GM12878 (cell line): ENCODE results near the gene SRC. TPM values are rescaled to one million over a fixed set of nuclear protein-coding genes. Genes with fewer than 3 reads are reported as not detected.

Experiments
- ATAC-seq: fragments of 200-7000 bp; cut with Tn5 transposase; 3 replicates; pipeline ENCODE4 v1.9.1; 2020; ENCODE audit warnings: mild to moderate bottlenecking, moderate library complexity
- BruUV-seq: library from RNA; stranded (reverse); fragments of 400-500 nt; replicated peaks from 2 replicates; lab custom pipeline; 2021; lab: Mats Ljungman, UMichigan
- CTCF ChIA-PET: fragments of 300-600 bp; sonication (Branson Sonifier 250); formaldehyde crosslinking; extraction: SDS; loops from one replicate; lab custom pipeline; 2021; ENCODE audit warnings: inconsistent platforms; lab: Yijun Ruan, JAX
- POLR2A ChIA-PET: fragments of 350-600 bp; formaldehyde crosslinking; extraction: SDS; loops from one replicate; lab custom pipeline; 2021; ENCODE audit warnings: inconsistent platforms; lab: Charles Lee
- RAD21 ChIA-PET: fragments of 300-600 bp; sonication (Branson Sonifier 250); formaldehyde crosslinking; loops from one replicate; lab custom pipeline; 2023; ENCODE audit warnings: antibody characterized with exemption; ENCODE audit not compliant: unreplicated experiment; lab: Charles Lee
- SMC1A ChIA-PET: fragments of 300-600 bp; sonication (Branson Sonifier 250); formaldehyde crosslinking; loops from one replicate; lab custom pipeline; 2023; ENCODE audit not compliant: unreplicated experiment, uncharacterized antibody; lab: Charles Lee
- DNase-seq: peaks from one replicate; pipeline ENCODE4 v3.0.0-alpha.2; 2011; ENCODE audit warnings: low read depth, low spot score
- FAIRE-seq: peaks from 3 replicates; lab custom pipeline; 2011; peaks lifted over from hg19 to GRCh38; lab: Jason Lieb, UNC
- H2AFZ ChIP-seq: 2 replicates; pipeline ENCODE4 v1.6.0; 2011; ENCODE audit warnings: low read depth, low read length, control low read depth; ENCODE audit not compliant: control insufficient read depth
- H3K27ac ChIP-seq: 2 replicates; pipeline ENCODE4 v1.5.1; 2011; ENCODE audit warnings: control low read depth; ENCODE audit not compliant: control insufficient read depth, insufficient read depth
- H3K27me3 ChIP-seq, 2 experiments: replicated peaks in 1 of 2; 2 replicates each; pipeline versions ENCODE4 v1.6.0 to v1.6.1; 2011; ENCODE audit warnings: low read length in 1 of 2; ENCODE audit not compliant: control insufficient read depth in 2 of 2, insufficient read depth in 2 of 2
- H3K36me3 ChIP-seq, 2 experiments: 2 replicates each; pipeline ENCODE4 v1.5.1; 2011; ENCODE audit warnings: low read length in 1 of 2; ENCODE audit not compliant: control insufficient read depth in 2 of 2, insufficient read depth in 2 of 2
- H3K4me1 ChIP-seq: 2 replicates; pipeline ENCODE4 v1.6.1; 2011; ENCODE audit warnings: mild to moderate bottlenecking, low read length, moderate library complexity, mixed read lengths; ENCODE audit not compliant: control insufficient read depth, insufficient read depth
- H3K4me2 ChIP-seq: 2 replicates; pipeline ENCODE4 v1.6.0; 2011; ENCODE audit warnings: control low read depth; ENCODE audit not compliant: control insufficient read depth, insufficient read depth
- H3K4me3 ChIP-seq: fragments of 200-600 bp; sonication (generic); 2 replicates; pipeline ENCODE4 v1.5.1; 2016
- H3K79me2 ChIP-seq: 2 replicates; pipeline ENCODE4 v1.6.0; 2011; ENCODE audit warnings: low read length; ENCODE audit not compliant: control insufficient read depth, insufficient read depth
- H3K9ac ChIP-seq: 2 replicates; pipeline ENCODE4 v1.8.0; 2011; ENCODE audit warnings: low read length, control low read depth, mixed read lengths; ENCODE audit not compliant: control insufficient read depth, insufficient read depth
- H3K9me3 ChIP-seq: replicated peaks from 3 replicates; pipeline ENCODE4 v1.5.1; 2011; ENCODE audit warnings: mild to moderate bottlenecking, low read length; ENCODE audit not compliant: control insufficient read depth, insufficient read depth
- H4K20me1 ChIP-seq: 2 replicates; pipeline ENCODE4 v1.6.0; 2011; ENCODE audit not compliant: control insufficient read depth, insufficient read depth
- CREM ChIP-seq: IDR thresholded peaks from 2 replicates; pipeline ENCODE4 v1.6.1; 2014; ENCODE audit warnings: antibody characterized with exemption, low read depth
- DPF2 ChIP-seq: fragments of 450-650 bp; IDR thresholded peaks from 2 replicates; pipeline ENCODE4 v1.6.1; 2017; ENCODE audit warnings: mild to moderate bottlenecking
- EED ChIP-seq: sonication (generic); IDR thresholded peaks from 2 replicates; pipeline ENCODE4 v1.6.1; 2016; ENCODE audit warnings: antibody characterized with exemption, low read depth
- FOS ChIP-seq: IDR thresholded peaks from 3 replicates; pipeline ENCODE4 v1.6.1; 2011; ENCODE audit warnings: borderline replicate concordance; ENCODE audit not compliant: insufficient read length; ENCODE audit errors: extremely low read depth
- IKZF1 ChIP-seq: fragments of 450-650 bp; conservative IDR thresholded peaks from 2 replicates; pipeline ENCODE4 v1.6.1; 2017; ENCODE audit warnings: antibody characterized with exemption, mild to moderate bottlenecking
- NBN ChIP-seq: fragments of 450-650 bp; IDR thresholded peaks from 2 replicates; pipeline ENCODE4 v1.6.1; 2016
- NFYA ChIP-seq: IDR thresholded peaks from 2 replicates; pipeline ENCODE4 v1.6.1; 2011; ENCODE audit warnings: low read depth, mild to moderate bottlenecking, low read length, improper control_type of control experiment, borderline replicate concordance
- NR2F1 ChIP-seq: fragments of 450-650 bp; conservative IDR thresholded peaks from 2 replicates; pipeline ENCODE4 v1.6.1; 2017; ENCODE audit warnings: mild to moderate bottlenecking
- POU2F2 ChIP-seq: IDR thresholded peaks from 3 replicates; pipeline ENCODE4 v1.6.1; 2011; ENCODE audit warnings: low read depth, mild to moderate bottlenecking, low read length, borderline replicate concordance
- RB1 ChIP-seq: fragments of 450-650 bp; formaldehyde crosslinking; IDR thresholded peaks from 2 replicates; pipeline ENCODE4 v1.6.1; 2017; ENCODE audit warnings: mild to moderate bottlenecking, borderline replicate concordance
- RELA ChIP-seq: fragments of 450-650 bp; IDR thresholded peaks from 2 replicates; pipeline ENCODE4 v1.8.0; 2014; ENCODE audit warnings: borderline replicate concordance; ENCODE audit not compliant: partially characterized antibody
- RFX5 ChIP-seq: IDR thresholded peaks from 2 replicates; pipeline ENCODE4 v1.6.1; 2011; ENCODE audit warnings: low read depth, low read length, improper control_type of control experiment
- RUNX3 ChIP-seq: IDR thresholded peaks from 2 replicates; pipeline ENCODE4 v1.6.1; 2012; ENCODE audit warnings: low read length, inconsistent platforms
- SKIL ChIP-seq: fragments of 450-650 bp; IDR thresholded peaks from 2 replicates; pipeline ENCODE4 v1.6.1; 2017; ENCODE audit warnings: mild to moderate bottlenecking, low read depth, inconsistent platforms; ENCODE audit not compliant: poor library complexity, severe bottlenecking
- WRNIP1 ChIP-seq: IDR thresholded peaks from 2 replicates; pipeline ENCODE4 v1.6.1; 2011; ENCODE audit warnings: low read depth, low read length, improper control_type of control experiment, borderline replicate concordance
- YBX1 ChIP-seq: fragments of 450-650 bp; IDR thresholded peaks from 2 replicates; pipeline ENCODE4 v1.6.1; 2016; ENCODE audit warnings: antibody characterized with exemption
- YY1 ChIP-seq: IDR thresholded peaks from 2 replicates; pipeline ENCODE4 v1.6.1; 2011; ENCODE audit warnings: low read depth, mild to moderate bottlenecking, low read length
- ZNF217 ChIP-seq: fragments of 450-650 bp; IDR thresholded peaks from 2 replicates; pipeline ENCODE4 v1.6.1; 2017; ENCODE audit warnings: antibody characterized with exemption, mild to moderate bottlenecking
- WGBS: methylation state at CpG from one replicate; pipeline ENCODE4 v1.1.6; 2016; ENCODE audit warnings: low lambda C conversion rate; ENCODE audit not compliant: insufficient replicate concordance, insufficient coverage; ENCODE audit errors: missing lambda C conversion rate; 5-methylcytosine and 5-hydroxymethylcytosine counted together
- in situ Hi-C: fragments of 300-500 bp; cut with MboI; formaldehyde crosslinking; loops from 9 replicates; pipeline ENCODE4 v1.14.3; 2018; ENCODE audit warnings: mixed read lengths
- intact Hi-C: fragments of 100-400 bp; cut with micrococcal nuclease; formaldehyde crosslinking; loops from one replicate; pipeline ENCODE4 v1.14.2; 2022; ENCODE audit not compliant: unreplicated experiment
- polyA plus RNA-seq, 11 experiments: library from polyadenylated mRNA; depleted of rRNA in 4 of 11; unstranded in 6 of 11; stranded (reverse) in 5 of 11; fragments of >200 nt; fragmentation: Nextera tagmentation in 4 of 11; fragmentation: Illumina TruSeq in 1 of 11; extraction: Ambion mirVana in 4 of 11; extraction: Trizol in 1 of 11; gene quantifications; 1 replicate in 1 of 11; 2 replicates in 10 of 11; pipeline versions ENCODE4 v1.2.1 to v1.2.3, GENCODE V29; 2011 to 2016; ENCODE audit warnings: inconsistent platforms in 2 of 11, missing spikeins in 2 of 11, low read depth in 1 of 11
- total RNA-seq, 4 experiments: library from RNA; depleted of rRNA in 3 of 4; stranded (reverse); fragments of >200 nt in 3 of 4; fragmentation: Illumina TruSeq in 1 of 4; extraction: Trizol in 1 of 4; gene quantifications; 2 replicates each; pipeline versions ENCODE4 v1.2.1 to v1.2.3, GENCODE V29; 2013 to 2021

The SRC gene
- total and polyA plus RNA-seq, 10 of the 15 experiments (the other 5 are each of a cell fraction or from before 2014, with no cell fraction given), result 0.60 to 71.3 (median 27.2) TPM

- 0 out of 2 replicates have a peak, but pooled peaks have one; percentile 25 for TF ChIP-seq RUNX3
- TF ChIP-seq IKZF1, result peak; percentile 48; the same call in 1 of the 2 replicates
- 0 out of 2 replicates have a peak, but pooled peaks have one; percentile 21 for TF ChIP-seq NBN
- peak; percentile 71; the same call in 1 of the 2 replicates for TF ChIP-seq ZNF217
- peak; percentile 37; the same call in 1 of the 2 replicates for TF ChIP-seq DPF2
- TF ChIP-seq SKIL, result peak; percentile 21
- 0 out of 2 replicates have a peak, but pooled peaks have one; percentile 16 for TF ChIP-seq CREM
- 0 out of 2 replicates have a peak, but pooled peaks have one; percentile 23 for TF ChIP-seq YY1
- peak; percentile 61 for TF ChIP-seq EED
- peak; percentile 76 for TF ChIP-seq NR2F1
Observed at GRCh38 chr20:37371845-37372244, 25.9 kb downstream of the SRC start (continued).

- Histone ChIP-seq H3K79me2 (peaks cover 82% of the 10 kb centered on the region), H3K27ac (peak overlapping the region; percentile 77), H3K9me3 (peaks cover 4% of the 10 kb centered on the region), H3K9ac (no peak overlapping the region), H3K36me3 (peaks cover 12 to 13% of the 10 kb centered on the region in 2 experiments), H3K4me1 (peaks cover 80% of the 10 kb centered on the region), H2AFZ (no peak overlapping the region), H3K4me2 (no peak overlapping the region; the same call in 1 of the 2 replicates), H4K20me1 (no peaks in the 10 kb centered on the region), H3K27me3 (no peaks in the 10 kb centered on the region), H3K4me3 (no peak overlapping the region; the same call in 1 of the 2 replicates)
- FAIRE-seq, result no peak
- ChIA-PET SMC1A (interaction anchor here (0.5 to 2.8 kb wide), 15 partner anchors 9 to 908 kb away, joined by 3 to 19 read pairs (median 6); partner anchors contain the start of genes MANBAL and SRC), CTCF (interaction anchor here (1.0 to 3.6 kb wide), 7 partner anchors 9 to 104 kb away, joined by 3 to 14 read pairs (median 3); partner anchors contain the start of gene MANBAL), RAD21 (interaction anchor here (0.7 to 2.2 kb wide), 4 partner anchors 11 to 102 kb away, joined by 4 to 7 read pairs (median 4); no protein-coding TSS in a partner anchor), POLR2A (interaction anchor here (1.7 to 3.1 kb wide), 3 partner anchors 15 to 82 kb away, joined by 6 to 11 read pairs (median 8); partner anchors contain the start of gene MANBAL)
- DNase-seq, result no peak
- TF ChIP-seq RB1 (no peak), WRNIP1 (no peak), NFYA (no peak), RFX5 (no peak), EED (no peak), YBX1 (no peak), RELA (no peak), FOS (no peak), POU2F2 (no peak)
- in situ Hi-C loops, result no loop called here
- BruUV-seq, result no TSS peak
- ATAC-seq, result no peak
- 79% methylated on average over 3 of the region's 3 CpGs for WGBS
- intact Hi-C loops, result no loop called here
Observed at GRCh38 chr20:37372441-37372840, 26.5 kb downstream of the SRC start.
